HepG2 (cell line): ENCODE results near the gene DSCAML1. TPM values are rescaled to one million over a fixed set of nuclear protein-coding genes. Genes with fewer than 3 reads are reported as not detected.

Source experiments
- ATAC-seq: fragments of 200-7000 bp; cut with Tn5 transposase; 3 replicates; pipeline ENCODE4 v1.9.1; 2020; ENCODE audit warnings: mild to moderate bottlenecking, moderate library complexity
- BruUV-seq: library from RNA; stranded (reverse); fragments of 400-500 nt; replicated peaks from 2 replicates; lab custom pipeline; 2021; lab: Mats Ljungman, UMichigan
- CTCF ChIA-PET: fragments of 300-600 bp; formaldehyde crosslinking; extraction: SDS; loops from one replicate; lab custom pipeline; 2021; ENCODE audit warnings: low total read pairs, inconsistent platforms, low intra/inter-chr PET ratio; lab: Yijun Ruan, JAX
- POLR2A ChIA-PET: fragments of 350-600 bp; sonication (Branson Sonifier 250); formaldehyde crosslinking; loops from one replicate; lab custom pipeline; 2020; ENCODE audit warnings: antibody characterized with exemption, inconsistent platforms; lab: Yijun Ruan, JAX
- DNase-seq: peaks from one replicate; pipeline ENCODE4 v3.0.0-alpha.2; 2015; ENCODE audit warnings: low spot score
- FAIRE-seq: peaks from 3 replicates; lab custom pipeline; 2011; peaks lifted over from hg19 to GRCh38; lab: Jason Lieb, UNC
- H2AFZ ChIP-seq: one replicate; pipeline ENCODE4 v1.6.1; 2011; ENCODE audit warnings: low read length, inconsistent platforms
- H3K27ac ChIP-seq: fragments of 300-600 bp; 3 replicates; pipeline ENCODE4 v1.8.0; 2011; ENCODE audit warnings: mixed run types, mild to moderate bottlenecking, mixed read lengths, low read length, inconsistent platforms; ENCODE audit not compliant: insufficient read depth; ENCODE audit errors: extremely low read length
- H3K27me3 ChIP-seq, 2 experiments: fragments of 200-600 bp in 1 of 2; 2 replicates in 1 of 2; 3 replicates in 1 of 2; pipeline versions ENCODE4 v1.6.0 to v1.8.0; 2011; ENCODE audit warnings: low read length in 2 of 2, mild to moderate bottlenecking in 2 of 2, moderate library complexity in 2 of 2, inconsistent platforms in 1 of 2; ENCODE audit not compliant: insufficient read depth in 2 of 2, control insufficient read depth in 1 of 2
- H3K36me3 ChIP-seq, 2 experiments: fragments of 200-600 bp in 1 of 2; replicated peaks in 1 of 2; 2 replicates in 1 of 2; 3 replicates in 1 of 2; pipeline versions ENCODE4 v1.5.1 to v1.8.0; 2011; ENCODE audit warnings: low read length in 2 of 2, inconsistent platforms in 1 of 2; ENCODE audit not compliant: insufficient read depth in 2 of 2, control insufficient read depth in 1 of 2
- H3K4me1 ChIP-seq: 2 replicates; pipeline ENCODE4 v1.5.1; 2012; ENCODE audit warnings: low read length, inconsistent platforms; ENCODE audit not compliant: insufficient read depth
- H3K4me2 ChIP-seq: 2 replicates; pipeline ENCODE4 v1.6.0; 2011; ENCODE audit warnings: low read depth, low read length, inconsistent platforms
- H3K4me3 ChIP-seq, 3 experiments: fragments of 200-600 bp in 1 of 3; sonication (generic), shearing (Covaris generic) in 1 of 3; replicated peaks in 1 of 3; 2 replicates each; pipeline ENCODE4 v1.5.1; 2011 to 2016; ENCODE audit warnings: low read length in 3 of 3, inconsistent platforms in 2 of 3, low read depth in 2 of 3, mild to moderate bottlenecking in 2 of 3, control low read depth in 1 of 3, mixed read lengths in 1 of 3; ENCODE audit not compliant: insufficient read depth in 1 of 3
- H3K79me2 ChIP-seq: one replicate; pipeline ENCODE4 v1.6.1; 2011; ENCODE audit warnings: low read length, inconsistent platforms; ENCODE audit not compliant: insufficient read depth
- H3K9ac ChIP-seq: 2 replicates; pipeline ENCODE4 v1.6.0; 2011; ENCODE audit warnings: mild to moderate bottlenecking, low read depth, low read length, inconsistent platforms; ENCODE audit not compliant: insufficient read depth
- H3K9me3 ChIP-seq: 2 replicates; pipeline ENCODE4 v1.5.1; 2012; ENCODE audit warnings: mild to moderate bottlenecking, low read length
- H4K20me1 ChIP-seq: 2 replicates; pipeline ENCODE4 v1.6.0; 2011; ENCODE audit warnings: inconsistent platforms, mild to moderate bottlenecking, low read length, moderate library complexity; ENCODE audit not compliant: insufficient read depth
- ASH2L ChIP-seq: fragments of 300-600, 200-600 bp; sonication (generic); IDR thresholded peaks from 2 replicates; pipeline ENCODE4 v1.7.0; 2017; ENCODE audit warnings: low read depth, mild to moderate bottlenecking, moderate library complexity, mixed read lengths, low read length; ENCODE audit not compliant: insufficient read length
- DMAP1 ChIP-seq: IDR thresholded peaks from 2 replicates; pipeline ENCODE4 v1.6.1; 2016
- HCFC1 ChIP-seq: fragments of 150-350 bp; IDR thresholded peaks from 2 replicates; pipeline ENCODE4 v1.6.1; 2014; ENCODE audit warnings: low read depth, low read length
- HNF4G ChIP-seq, 2 experiments: sonication (generic) in 1 of 2; formaldehyde crosslinking in 1 of 2; IDR thresholded peaks; 2 replicates each; pipeline versions ENCODE4 v1.4.0 to v1.6.1; 2011 to 2020; ENCODE audit warnings: borderline replicate concordance in 2 of 2, low read depth in 2 of 2, mild to moderate bottlenecking in 2 of 2, low read length in 1 of 2, missing genetic modification reagents in 1 of 2, moderate library complexity in 1 of 2
- MED1 ChIP-seq: sonication (generic); formaldehyde crosslinking; IDR thresholded peaks from 2 replicates; pipeline ENCODE4 v1.4.0; 2020; ENCODE audit warnings: missing genetic modification reagents
- MXD4 ChIP-seq: IDR thresholded peaks from 2 replicates; pipeline ENCODE4 v1.6.1; 2016; ENCODE audit warnings: mild to moderate bottlenecking, missing biosample characterization, missing genetic modification reagents
- RARA ChIP-seq: IDR thresholded peaks from 2 replicates; pipeline ENCODE4 v1.6.1; 2016; ENCODE audit warnings: missing genetic modification reagents, missing compliant biosample characterization
- RORA ChIP-seq: sonication (generic); formaldehyde crosslinking; IDR thresholded peaks from 2 replicates; pipeline ENCODE4 v1.5.0; 2020; ENCODE audit warnings: mild to moderate bottlenecking, missing genetic modification reagents, moderate library complexity
- ZKSCAN5 ChIP-seq: sonication (generic); formaldehyde crosslinking; IDR thresholded peaks from 2 replicates; pipeline ENCODE4 v1.5.1; 2020; ENCODE audit warnings: mild to moderate bottlenecking, missing genetic modification reagents
- ZNF232 ChIP-seq: sonication (generic); formaldehyde crosslinking; IDR thresholded peaks from 2 replicates; pipeline ENCODE4 v1.4.0; 2020; ENCODE audit warnings: missing genetic modification reagents, borderline replicate concordance
- ZNF253 ChIP-seq: sonication (generic); formaldehyde crosslinking; IDR thresholded peaks from 2 replicates; pipeline ENCODE4 v1.8.0; 2022; ENCODE audit warnings: mild to moderate bottlenecking, missing genetic modification reagents, borderline replicate concordance
- ZNF350 ChIP-seq: sonication (generic); formaldehyde crosslinking; IDR thresholded peaks from 2 replicates; pipeline ENCODE4 v1.4.0; 2020; ENCODE audit warnings: mild to moderate bottlenecking, low read depth, missing genetic modification reagents, borderline replicate concordance
- ZNF597 ChIP-seq: sonication (generic); formaldehyde crosslinking; IDR thresholded peaks from 2 replicates; pipeline ENCODE4 v1.5.0; 2020; ENCODE audit warnings: missing genetic modification reagents
- ZNF605 ChIP-seq: sonication (generic); formaldehyde crosslinking; IDR thresholded peaks from 2 replicates; pipeline ENCODE4 v1.8.0; 2022; ENCODE audit warnings: mild to moderate bottlenecking, missing genetic modification reagents
- WGBS: methylation state at CpG from one replicate; pipeline ENCODE4 v1.1.6; 2017; ENCODE audit warnings: low lambda C conversion rate; 5-methylcytosine and 5-hydroxymethylcytosine counted together
- in situ Hi-C: cut with HindIII; loops from 2 replicates; pipeline ENCODE4 v1.10.0; 2017; ENCODE audit warnings: low pct_unique_long_range_greater_than_20kb; ENCODE audit not compliant: extremely low pct_ligation_motif_present
- intact Hi-C: fragments of 100-400 bp; cut with micrococcal nuclease; formaldehyde crosslinking; loops from one replicate; pipeline ENCODE4 v1.10.0; 2022; ENCODE audit not compliant: unreplicated experiment
- polyA plus RNA-seq, 8 experiments: library from polyadenylated mRNA; depleted of rRNA in 3 of 8; stranded (reverse) in 7 of 8; unstranded in 1 of 8; fragments of >200 nt; fragmentation: Illumina TruSeq in 4 of 8; extraction: Trizol in 4 of 8; gene quantifications; 2 replicates each; pipeline versions ENCODE4 v1.2.1 to v1.2.3, GENCODE V29; 2011 to 2016; ENCODE audit warnings: low read depth in 4 of 8, missing spikeins in 1 of 8, mixed read lengths in 1 of 8; ENCODE audit not compliant: insufficient read depth in 1 of 8
- total RNA-seq, 5 experiments: library from RNA; depleted of rRNA; stranded (reverse); fragments of >200 nt; fragmentation: Illumina TruSeq; extraction: Trizol; gene quantifications; 2 replicates each; pipeline ENCODE4 v1.2.3, GENCODE V29; 2016; ENCODE audit warnings: low read depth in 1 of 5
- TF ChIP-seq, protein P1 (sequence below): sonication (generic); formaldehyde crosslinking; IDR thresholded peaks from 2 replicates; pipeline ENCODE4 v1.5.0; 2020; ENCODE audit warnings: missing genetic modification reagents

DSCAML1 gene
- total and polyA plus RNA-seq, 2 of the 13 experiments (the other 11 are each of a cell fraction or from before 2014, with no cell fraction given) = 0.29 to 0.40 TPM

- ATAC-seq = no peak
- Histone ChIP-seq H3K4me2 (no peak overlapping the region), H3K36me3 (no peaks in the 10 kb centered on the region), H3K27me3 (peaks cover 13 to 45% of the 10 kb centered on the region in 2 experiments; a peak in 3 of 5 replicates), H3K4me3 (no peak overlapping the region), H3K9me3 (no peaks in the 10 kb centered on the region), H3K4me1 (peaks cover 14% of the 10 kb centered on the region), H3K27ac (no peak overlapping the region), H3K9ac (no peak overlapping the region), H4K20me1 (no peaks in the 10 kb centered on the region), H3K79me2 (no peaks in the 10 kb centered on the region), H2AFZ (no peak overlapping the region)
- no peak for FAIRE-seq
- in situ Hi-C loops = loop anchor here (10.0 kb wide), 1 partner anchor 215 kb away; no protein-coding TSS in a partner anchor
- no peak for DNase-seq
- no TSS peak for BruUV-seq
- no peak for TF ChIP-seq MXD4 (CRISPR knock-in tag)
- no peak for TF ChIP-seq HCFC1
- ChIA-PET POLR2A (no interaction called here), CTCF (no interaction called here)
- intact Hi-C loops = loop anchor here (10.0 kb wide), 1 partner anchor 65 kb away; no protein-coding TSS in a partner anchor
- 18% methylated on average over 7 of the region's 10 CpGs for WGBS
These were observed 43.2 kb upstream of the DSCAML1 start for GRCh38 chr11:117839936-117840813.

DNA sequence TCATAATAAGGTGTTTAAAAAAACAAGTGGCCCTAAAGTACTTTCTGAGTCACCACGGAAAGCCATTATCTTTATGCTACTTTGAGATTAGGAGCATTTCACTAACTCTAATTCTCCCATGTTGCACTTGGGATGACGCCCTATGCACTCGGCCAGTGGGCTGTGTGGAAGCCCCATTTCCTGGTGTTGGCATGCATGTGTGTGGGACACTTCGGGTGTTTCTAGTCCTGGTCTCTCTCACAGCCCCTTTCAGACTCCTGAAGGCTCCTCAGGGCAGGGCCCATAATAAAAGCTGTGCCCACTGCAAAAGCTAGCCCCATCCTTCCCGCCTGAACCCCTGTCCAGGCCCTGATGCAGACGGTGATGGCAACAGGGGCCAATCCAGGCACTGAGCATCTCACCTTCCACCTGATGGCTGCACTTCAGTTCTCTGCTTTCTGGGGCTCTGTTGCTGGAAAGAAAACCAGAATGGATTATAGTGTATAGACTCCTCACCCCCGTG is 42.4 kb upstream of the DSCAML1 start:
- H3K4me2 ChIP-seq = no peak overlapping the region
- in situ Hi-C loops = loop anchor here (10.0 kb wide), 1 partner anchor 215 kb away; no protein-coding TSS in a partner anchor
- WGBS = 7% methylated on average over 3 of the region's 7 CpGs
- H2AFZ ChIP-seq = no peak overlapping the region
- POLR2A ChIA-PET = no interaction called here
- no peak overlapping the region for H3K27ac ChIP-seq
- peaks cover 13 to 50% of the 10 kb centered on the region in 2 experiments; a peak in 3 of 5 replicates for H3K27me3 ChIP-seq
- no TSS peak for BruUV-seq
- no peaks in the 10 kb centered on the region for H4K20me1 ChIP-seq
- FAIRE-seq (no peak), DNase-seq (no peak), ATAC-seq (no peak)
- CTCF ChIA-PET = no interaction called here
- H3K9me3 ChIP-seq = no peaks in the 10 kb centered on the region
- no peaks in the 10 kb centered on the region for H3K79me2 ChIP-seq
- no peak overlapping the region for H3K9ac ChIP-seq
- no peak overlapping the region for H3K4me3 ChIP-seq
- intact Hi-C loops = no loop called here
- H3K4me1 ChIP-seq = peaks cover 14% of the 10 kb centered on the region
- no peaks in the 10 kb centered on the region for H3K36me3 ChIP-seq
- no peak for TF ChIP-seq ZNF597 (CRISPR knock-in tag)
- no peak for TF ChIP-seq ZNF605 (CRISPR knock-in tag)
- TF ChIP-seq ZNF350 (CRISPR knock-in tag) = no peak
- TF ChIP-seq ZKSCAN5 (CRISPR knock-in tag) = no peak
- no peak for TF ChIP-seq ZNF232 (CRISPR knock-in tag)
- no peak for TF ChIP-seq ZNF253 (CRISPR knock-in tag)
- no peak for TF ChIP-seq RORA (CRISPR knock-in tag)
- TF ChIP-seq HNF4G (IDR thresholded peaks at IDR 0.05; ENCODE audit: borderline replicate concordance, low read depth, low read length) = no peak
- no peak for TF ChIP-seq HNF4G (CRISPR knock-in tag; IDR thresholded peaks at IDR 0.05; ENCODE audit: borderline replicate concordance, low read depth)
- TF ChIP-seq RARA (CRISPR knock-in tag) = no peak
- TF ChIP-seq ASH2L = no peak
- no peak for TF ChIP-seq DMAP1
- TF ChIP-seq, protein P1, sequence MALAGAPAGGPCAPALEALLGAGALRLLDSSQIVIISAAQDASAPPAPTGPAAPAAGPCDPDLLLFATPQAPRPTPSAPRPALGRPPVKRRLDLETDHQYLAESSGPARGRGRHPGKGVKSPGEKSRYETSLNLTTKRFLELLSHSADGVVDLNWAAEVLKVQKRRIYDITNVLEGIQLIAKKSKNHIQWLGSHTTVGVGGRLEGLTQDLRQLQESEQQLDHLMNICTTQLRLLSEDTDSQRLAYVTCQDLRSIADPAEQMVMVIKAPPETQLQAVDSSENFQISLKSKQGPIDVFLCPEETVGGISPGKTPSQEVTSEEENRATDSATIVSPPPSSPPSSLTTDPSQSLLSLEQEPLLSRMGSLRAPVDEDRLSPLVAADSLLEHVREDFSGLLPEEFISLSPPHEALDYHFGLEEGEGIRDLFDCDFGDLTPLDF = no peak
- no peak for TF ChIP-seq MED1
